Glutamatergic neuron (in vitro differentiated cells): ENCODE data around the gene LPCAT3. TPM values are rescaled to one million over a fixed set of nuclear protein-coding genes. Genes with fewer than 3 reads are reported as not detected.

ENCODE experiments used
- DNase-seq: peaks from one replicate; pipeline ENCODE4 v3.0.0; 2022
- H3K27ac Mint-ChIP-seq: one replicate; pipeline ENCODE4 v1.8.0; 2020; ENCODE audit warnings: mild to moderate bottlenecking, mixed read lengths, inconsistent platforms; ENCODE audit not compliant: unreplicated experiment
- H3K27me3 Mint-ChIP-seq: one replicate; pipeline ENCODE4 v1.8.0; 2020; ENCODE audit warnings: mild to moderate bottlenecking, moderate library complexity, mixed read lengths, inconsistent platforms; ENCODE audit not compliant: unreplicated experiment
- H3K36me3 Mint-ChIP-seq: one replicate; pipeline ENCODE4 v1.8.0; 2020; ENCODE audit warnings: mild to moderate bottlenecking, mixed read lengths, inconsistent platforms; ENCODE audit not compliant: unreplicated experiment
- H3K4me1 Mint-ChIP-seq: one replicate; pipeline ENCODE4 v1.8.0; 2020; ENCODE audit warnings: mild to moderate bottlenecking, low read depth, mixed read lengths, inconsistent platforms; ENCODE audit not compliant: unreplicated experiment
- H3K4me3 Mint-ChIP-seq: one replicate; pipeline ENCODE4 v1.8.0; 2020; ENCODE audit warnings: mild to moderate bottlenecking, mixed read lengths, inconsistent platforms; ENCODE audit not compliant: unreplicated experiment
- H3K9me3 Mint-ChIP-seq: one replicate; pipeline ENCODE4 v1.8.0; 2020; ENCODE audit warnings: mild to moderate bottlenecking, moderate library complexity, mixed read lengths, inconsistent platforms; ENCODE audit not compliant: unreplicated experiment
- total RNA-seq: library from RNA; stranded (reverse); fragmentation: NEBNext Ultra II Directional; extraction: Animal tissue kit (Norgen Biotek cat#: 25700); gene quantifications from one replicate; pipeline ENCODE4 v1.2.1, GENCODE V29; 2021; ENCODE audit not compliant: unreplicated experiment
- TF ChIP-seq, protein P1 (sequence below): fragments of 200-600 bp; sonication (generic); IDR thresholded peaks from one replicate; pipeline ENCODE4 v1.5.0; 2021; ENCODE audit not compliant: partially characterized antibody, unreplicated experiment

The LPCAT3 gene
- total RNA-seq, 1 donor from 2014 or later = 53.3 TPM

DNA sequence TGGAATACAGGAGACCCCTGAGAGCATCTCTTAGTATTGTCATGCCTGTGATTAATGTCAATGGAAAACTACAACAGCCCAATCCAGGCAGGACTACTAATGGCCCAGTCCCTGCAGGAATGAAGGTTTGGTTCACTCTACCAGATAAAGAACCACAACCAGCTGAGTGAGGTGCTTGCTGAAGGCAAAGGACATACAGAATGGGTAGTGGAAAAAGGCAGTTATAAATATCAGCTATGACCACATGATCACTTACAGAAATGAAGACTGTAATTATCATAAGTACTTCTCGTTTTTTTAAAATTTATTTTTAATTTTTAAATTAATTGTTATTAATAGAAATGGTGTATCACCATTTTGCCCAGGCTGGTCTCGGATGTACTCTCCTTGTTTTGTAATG is 17.2 kb upstream of the LPCAT3 start:
- H3K4me3 Mint-ChIP-seq = no peak overlapping the region
- TF ChIP-seq, protein P1, sequence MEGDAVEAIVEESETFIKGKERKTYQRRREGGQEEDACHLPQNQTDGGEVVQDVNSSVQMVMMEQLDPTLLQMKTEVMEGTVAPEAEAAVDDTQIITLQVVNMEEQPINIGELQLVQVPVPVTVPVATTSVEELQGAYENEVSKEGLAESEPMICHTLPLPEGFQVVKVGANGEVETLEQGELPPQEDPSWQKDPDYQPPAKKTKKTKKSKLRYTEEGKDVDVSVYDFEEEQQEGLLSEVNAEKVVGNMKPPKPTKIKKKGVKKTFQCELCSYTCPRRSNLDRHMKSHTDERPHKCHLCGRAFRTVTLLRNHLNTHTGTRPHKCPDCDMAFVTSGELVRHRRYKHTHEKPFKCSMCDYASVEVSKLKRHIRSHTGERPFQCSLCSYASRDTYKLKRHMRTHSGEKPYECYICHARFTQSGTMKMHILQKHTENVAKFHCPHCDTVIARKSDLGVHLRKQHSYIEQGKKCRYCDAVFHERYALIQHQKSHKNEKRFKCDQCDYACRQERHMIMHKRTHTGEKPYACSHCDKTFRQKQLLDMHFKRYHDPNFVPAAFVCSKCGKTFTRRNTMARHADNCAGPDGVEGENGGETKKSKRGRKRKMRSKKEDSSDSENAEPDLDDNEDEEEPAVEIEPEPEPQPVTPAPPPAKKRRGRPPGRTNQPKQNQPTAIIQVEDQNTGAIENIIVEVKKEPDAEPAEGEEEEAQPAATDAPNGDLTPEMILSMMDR = no peak
- no peak overlapping the region for H3K27ac Mint-ChIP-seq
- no peaks in the 10 kb centered on the region for H3K4me1 Mint-ChIP-seq
- H3K27me3 Mint-ChIP-seq = peaks cover 1% of the 10 kb centered on the region
- no peak for DNase-seq
- peaks cover 7% of the 10 kb centered on the region for H3K36me3 Mint-ChIP-seq
- no peaks in the 10 kb centered on the region for H3K9me3 Mint-ChIP-seq

GRCh38 chr12:7034464-7034863 is 16.2 kb upstream of the LPCAT3 start:
- Mint-ChIP-seq H3K27me3 (peaks cover 1% of the 10 kb centered on the region), H3K4me3 (no peak overlapping the region), H3K27ac (no peak overlapping the region), H3K4me1 (no peaks in the 10 kb centered on the region), H3K36me3 (peaks cover 7% of the 10 kb centered on the region), H3K9me3 (no peaks in the 10 kb centered on the region)
- TF ChIP-seq, protein P1 = no peak
- no peak for DNase-seq

GRCh38 chr12:7032990-7033389 is 14.7 kb upstream of the LPCAT3 start:
- TF ChIP-seq, protein P1 = no peak
- DNase-seq = no peak
- Mint-ChIP-seq H3K4me1 (no peaks in the 10 kb centered on the region), H3K9me3 (no peaks in the 10 kb centered on the region), H3K27me3 (peaks cover 1% of the 10 kb centered on the region), H3K4me3 (no peak overlapping the region), H3K27ac (no peak overlapping the region), H3K36me3 (no peaks in the 10 kb centered on the region)

DNA sequence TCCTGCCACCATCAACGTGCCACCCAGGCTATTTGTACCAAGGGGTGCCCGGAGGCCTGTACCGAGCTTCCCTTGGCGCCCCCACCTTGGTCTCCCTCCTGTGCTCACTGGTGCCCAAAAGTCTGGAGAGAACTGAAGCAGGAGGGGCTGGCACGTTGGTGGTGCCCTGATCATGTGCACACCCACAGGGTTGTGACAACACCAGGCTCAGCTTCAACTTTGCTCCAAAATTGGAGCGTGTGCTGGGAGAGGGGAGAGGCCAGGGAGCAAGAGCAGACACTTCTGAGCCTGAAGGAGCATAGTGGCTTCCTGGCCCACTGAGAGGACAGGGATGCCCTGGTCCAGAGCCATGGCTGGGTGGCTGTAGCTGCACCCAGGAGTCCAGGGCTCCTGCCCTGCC is 13.0 kb upstream of the LPCAT3 start:
- H3K36me3 Mint-ChIP-seq = no peaks in the 10 kb centered on the region
- no peaks in the 10 kb centered on the region for H3K9me3 Mint-ChIP-seq
- H3K4me3 Mint-ChIP-seq = no peak overlapping the region
- no peak for DNase-seq
- TF ChIP-seq, protein P1 = no peak
- no peaks in the 10 kb centered on the region for H3K27me3 Mint-ChIP-seq
- H3K27ac Mint-ChIP-seq = no peak overlapping the region
- no peaks in the 10 kb centered on the region for H3K4me1 Mint-ChIP-seq

- TF ChIP-seq, protein P1 = no peak
- no peak overlapping the region for H3K27ac Mint-ChIP-seq
These were observed 8.6 kb upstream of the LPCAT3 start for GRCh38 chr12:7026854-7027253.

More at GRCh38 chr12:7026854-7027253, 8.6 kb upstream of the LPCAT3 start:
- H3K4me1 Mint-ChIP-seq = no peaks in the 10 kb centered on the region
- no peaks in the 10 kb centered on the region for H3K9me3 Mint-ChIP-seq
- no peaks in the 10 kb centered on the region for H3K27me3 Mint-ChIP-seq
- DNase-seq = no peak
- no peaks in the 10 kb centered on the region for H3K36me3 Mint-ChIP-seq
- no peak overlapping the region for H3K4me3 Mint-ChIP-seq
